Left lung (tissue), 10 donors: Measurements from ENCODE around the gene IPO4. TPM values are rescaled to one million over a fixed set of nuclear protein-coding genes. Genes with fewer than 3 reads are reported as not detected.
A peak's percentile ranks its signal among the peaks of the same experiment; 100 is the strongest.

Experiments used
- ATAC-seq: fragments of 200-7000 bp; cut with Tn5 transposase; one replicate; pipeline ENCODE4 v1.9.1; 2020; ENCODE audit warnings: moderate library complexity
- DNase-seq, 4 donors: peaks; one replicate each; pipeline ENCODE4 v3.0.0-alpha.2; 2013 to 2020
- H3K27ac ChIP-seq, 2 donors: fragments of 200-600 bp; sonication (generic) in 1 of 2; one replicate each; pipeline versions ENCODE4 v1.5.0 to v1.8.0; 2020 to 2021
- H3K27me3 ChIP-seq, 2 donors: fragments of 200-600 bp; sonication (generic) in 1 of 2; one replicate each; pipeline versions ENCODE4 v1.5.0 to v1.8.0; 2020 to 2021
- H3K36me3 ChIP-seq, 2 donors: fragments of 200-600 bp; sonication (generic) in 1 of 2; one replicate each; pipeline versions ENCODE4 v1.5.0 to v1.8.0; 2020 to 2021
- H3K4me1 ChIP-seq, 2 donors: fragments of 200-600 bp; one replicate each; pipeline ENCODE4 v1.8.0; 2021
- H3K4me3 ChIP-seq, 2 donors: fragments of 200-600 bp; sonication (generic) in 1 of 2; one replicate each; pipeline versions ENCODE4 v1.5.0 to v1.8.0; 2020 to 2021; ENCODE audit warnings: mild to moderate bottlenecking in 1 of 2
- H3K9me3 ChIP-seq, 2 donors: fragments of 200-600 bp; sonication (generic) in 1 of 2; one replicate each; pipeline versions ENCODE4 v1.5.0 to v1.8.0; 2020 to 2021
- intact Hi-C, 2 donors: fragments of 100-400 bp; cut with DNase I; formaldehyde crosslinking; loops; one replicate each; pipeline versions ENCODE4 v1.11.2 to v1.14.2; 2022
- polyA plus RNA-seq, 6 donors: library from polyadenylated mRNA; unstranded; fragments of 120-200 nt; gene quantifications; one replicate each; pipeline ENCODE4 v1.2.1, GENCODE V29; 2013; ENCODE audit not compliant: insufficient read length in 6 of 6
- total RNA-seq, 2 donors: library from RNA; stranded (reverse); fragmentation: NEBNext Ultra II Directional; extraction: Animal tissue kit (Norgen Biotek cat#: 25700); gene quantifications; one replicate each; pipeline ENCODE4 v1.2.1, GENCODE V29; 2021
- TF ChIP-seq, protein P1 (sequence below), 2 donors: fragments of 200-600 bp; sonication (generic) in 1 of 2; IDR thresholded peaks; one replicate each; pipeline versions ENCODE4 v1.5.0 to v1.8.0; 2021; ENCODE audit warnings: antibody characterized with exemption in 2 of 2
- donor health status: DM: no; HTN: yes; CAD: no.
- donor health status: DM: no; HTN: no; CAD: no.

The IPO4 gene
- total and polyA plus RNA-seq, 8 donors: 22.6 to 62.4 (median 29.0) TPM

GRCh38 chr14:24135584-24135833, 53.1 kb downstream of the IPO4 start:
- no peak for DNase-seq
- Histone ChIP-seq H3K27ac (peak overlapping the region; percentile 27 to 92), H3K4me1 (peaks cover 15 to 48% of the 10 kb centered on the region in 2 donors), H3K9me3 (no peaks in the 10 kb centered on the region), H3K4me3 (peak overlapping the region; percentile 90 to 99), H3K27me3 (no peaks in the 10 kb centered on the region), H3K36me3 (peaks cover 0 to 29% of the 10 kb centered on the region in 2 donors)
- intact Hi-C loops: no loop called here
- TF ChIP-seq, protein P1, sequence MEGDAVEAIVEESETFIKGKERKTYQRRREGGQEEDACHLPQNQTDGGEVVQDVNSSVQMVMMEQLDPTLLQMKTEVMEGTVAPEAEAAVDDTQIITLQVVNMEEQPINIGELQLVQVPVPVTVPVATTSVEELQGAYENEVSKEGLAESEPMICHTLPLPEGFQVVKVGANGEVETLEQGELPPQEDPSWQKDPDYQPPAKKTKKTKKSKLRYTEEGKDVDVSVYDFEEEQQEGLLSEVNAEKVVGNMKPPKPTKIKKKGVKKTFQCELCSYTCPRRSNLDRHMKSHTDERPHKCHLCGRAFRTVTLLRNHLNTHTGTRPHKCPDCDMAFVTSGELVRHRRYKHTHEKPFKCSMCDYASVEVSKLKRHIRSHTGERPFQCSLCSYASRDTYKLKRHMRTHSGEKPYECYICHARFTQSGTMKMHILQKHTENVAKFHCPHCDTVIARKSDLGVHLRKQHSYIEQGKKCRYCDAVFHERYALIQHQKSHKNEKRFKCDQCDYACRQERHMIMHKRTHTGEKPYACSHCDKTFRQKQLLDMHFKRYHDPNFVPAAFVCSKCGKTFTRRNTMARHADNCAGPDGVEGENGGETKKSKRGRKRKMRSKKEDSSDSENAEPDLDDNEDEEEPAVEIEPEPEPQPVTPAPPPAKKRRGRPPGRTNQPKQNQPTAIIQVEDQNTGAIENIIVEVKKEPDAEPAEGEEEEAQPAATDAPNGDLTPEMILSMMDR (IDR thresholded peaks at IDR 0.05): no peak
- no peak for ATAC-seq

DNA sequence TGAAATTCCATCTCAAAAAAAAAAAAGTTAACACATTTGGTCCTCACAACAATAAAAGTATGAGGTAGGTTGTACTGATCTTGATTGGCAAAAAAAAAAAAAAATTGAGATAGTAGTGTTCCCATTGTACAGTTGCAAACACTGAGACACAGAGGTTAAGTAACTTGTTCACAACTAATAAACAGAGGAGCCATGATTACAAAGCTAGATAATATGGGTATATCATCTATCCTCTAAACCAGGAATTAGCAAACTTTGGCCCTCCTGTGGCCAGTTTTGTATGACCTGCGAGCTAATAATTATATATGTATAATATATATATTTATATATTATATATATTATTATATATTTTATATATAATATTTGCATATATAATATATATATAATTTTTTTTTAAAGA, 54.9 kb downstream of the IPO4 start:
- TF ChIP-seq, protein P1 (IDR thresholded peaks at IDR 0.05): no peak
- no peak overlapping the region for H3K27ac ChIP-seq
- H3K4me3 ChIP-seq: no peak overlapping the region

DNA sequence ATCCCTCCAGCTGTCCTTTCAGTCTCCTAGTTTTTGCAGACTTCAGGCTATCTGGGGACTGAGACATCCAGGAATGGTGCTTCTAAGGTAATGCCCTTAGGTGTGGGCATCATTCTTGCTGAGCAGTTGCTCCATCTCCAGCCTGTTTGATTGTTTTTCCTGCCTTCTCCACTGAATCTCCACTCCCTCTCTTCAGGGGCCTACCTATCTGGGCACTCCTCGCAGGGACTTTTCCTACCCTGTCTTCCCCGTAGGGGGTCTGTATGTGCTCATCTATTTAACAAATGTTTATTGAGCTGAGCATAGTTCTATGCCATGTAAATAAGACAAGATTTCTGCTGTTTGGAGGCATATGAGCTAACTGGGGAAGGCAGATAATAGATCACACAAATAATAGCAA, 55.6 kb downstream of the IPO4 start:
- intact Hi-C loops: no loop called here
- H3K27ac ChIP-seq: no peak overlapping the region
- H3K9me3 ChIP-seq: no peaks in the 10 kb centered on the region
- TF ChIP-seq, protein P1 (IDR thresholded peaks at IDR 0.05): no peak
- DNase-seq (no peak), ATAC-seq (no peak)
- peaks cover 7 to 22% of the 10 kb centered on the region in 2 donors for H3K4me1 ChIP-seq
- peaks cover 0 to 8% of the 10 kb centered on the region in 2 donors for H3K36me3 ChIP-seq
- no peak overlapping the region for H3K4me3 ChIP-seq
- no peaks in the 10 kb centered on the region for H3K27me3 ChIP-seq

More for the DNA sequence above, 54.9 kb downstream of the IPO4 start:
- Histone ChIP-seq H3K9me3 (no peaks in the 10 kb centered on the region), H3K36me3 (peaks cover 0 to 15% of the 10 kb centered on the region in 2 donors), H3K4me1 (peaks cover 7 to 30% of the 10 kb centered on the region in 2 donors), H3K27me3 (no peaks in the 10 kb centered on the region)
- ATAC-seq (no peak), DNase-seq (no peak)
- intact Hi-C loops: no loop called here

DNA sequence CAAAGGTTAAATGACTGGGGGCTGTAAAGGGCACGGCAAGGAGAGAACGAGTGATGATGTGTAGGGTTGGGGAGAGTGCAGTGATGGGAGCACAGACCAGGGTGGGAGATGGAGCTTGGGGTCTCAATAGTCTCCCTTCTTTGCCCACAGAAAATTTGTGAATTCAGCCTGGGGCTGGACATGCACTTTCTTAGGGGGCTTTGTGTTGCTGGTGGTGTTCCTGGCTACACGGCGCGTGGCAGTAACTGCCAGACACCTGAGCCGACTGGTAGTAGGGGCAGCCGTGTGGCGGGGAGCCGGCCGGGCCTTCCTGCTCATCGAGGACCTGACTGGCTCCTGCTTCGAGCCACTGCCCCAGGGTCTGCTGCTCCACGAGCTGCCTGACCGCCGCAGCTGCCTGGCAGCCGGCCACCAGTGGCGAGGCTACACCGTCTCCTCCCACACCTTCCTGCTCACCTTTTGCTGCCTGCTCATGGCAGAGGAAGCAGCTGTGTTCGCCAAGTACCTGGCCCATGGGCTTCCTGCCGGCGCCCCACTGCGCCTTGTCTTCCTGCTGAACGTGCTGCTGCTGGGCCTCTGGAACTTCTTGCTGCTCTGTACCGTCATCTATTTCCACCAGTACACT, 56.4 kb downstream of the IPO4 start:
- Histone ChIP-seq H3K36me3 (no peaks in the 10 kb centered on the region), H3K4me1 (peaks cover 5 to 14% of the 10 kb centered on the region in 2 donors), H3K27me3 (no peaks in the 10 kb centered on the region), H3K4me3 (no peak overlapping the region), H3K27ac (peak overlapping the region in 1 of 2 donors; percentile 13), H3K9me3 (no peaks in the 10 kb centered on the region)
- ATAC-seq (no peak), DNase-seq (no peak)
- TF ChIP-seq, protein P1 (IDR thresholded peaks at IDR 0.05): no peak
- intact Hi-C loops: no loop called here

GRCh38 chr14:24131549-24131966, 57.1 kb downstream of the IPO4 start:
- H3K4me1 ChIP-seq: peaks cover 0 to 8% of the 10 kb centered on the region in 2 donors
- intact Hi-C loops: no loop called here
- H3K9me3 ChIP-seq: no peaks in the 10 kb centered on the region
- no peak for DNase-seq
- H3K27me3 ChIP-seq: no peaks in the 10 kb centered on the region
- no peak overlapping the region for H3K27ac ChIP-seq
- no peak for ATAC-seq
- no peaks in the 10 kb centered on the region for H3K36me3 ChIP-seq
- TF ChIP-seq, protein P1 (IDR thresholded peaks at IDR 0.05): no peak
- H3K4me3 ChIP-seq: no peak overlapping the region
